Adipocyte (in vitro differentiated cells): ENCODE measurements around the gene ESAM.

Experiments used
- DNase-seq: peaks from one replicate; pipeline ENCODE4 v3.0.0-alpha.2; 2015; ENCODE audit warnings: low read depth
- H3K27me3 ChIP-seq: replicated peaks from 2 replicates; pipeline ENCODE4 v1.7.0; 2013; ENCODE audit warnings: mild to moderate bottlenecking, low read length, moderate library complexity; ENCODE audit not compliant: control insufficient read depth, insufficient read depth
- H3K36me3 ChIP-seq: 2 replicates; pipeline ENCODE4 v1.7.0; 2013; ENCODE audit warnings: low read length, mild to moderate bottlenecking, moderate library complexity; ENCODE audit not compliant: control insufficient read depth, insufficient read depth, severe bottlenecking
- H3K4me1 ChIP-seq: 2 replicates; pipeline ENCODE4 v1.7.0; 2013; ENCODE audit warnings: mild to moderate bottlenecking, low read length, moderate library complexity; ENCODE audit not compliant: control insufficient read depth, insufficient read depth
- H3K4me3 ChIP-seq: 2 replicates; pipeline ENCODE4 v1.7.0; 2013; ENCODE audit warnings: mild to moderate bottlenecking, low read length, moderate library complexity
- H3K9ac ChIP-seq: 2 replicates; pipeline ENCODE4 v1.7.0; 2013; ENCODE audit warnings: mild to moderate bottlenecking, low read length, moderate library complexity
- H3K9me3 ChIP-seq: 2 replicates; pipeline ENCODE4 v1.7.0; 2013; ENCODE audit warnings: mild to moderate bottlenecking, low read length, moderate library complexity; ENCODE audit not compliant: control insufficient read depth

Gene ESAM

GRCh38 chr11:124758355-124759265 is 3.5 kb downstream of the ESAM start:
- no peaks in the 10 kb centered on the region for H3K9me3 ChIP-seq
- H3K27me3 ChIP-seq = peaks cover 80% of the 10 kb centered on the region
- no peak overlapping the region for H3K9ac ChIP-seq
- peak overlapping the region; percentile 65 for H3K4me3 ChIP-seq
- peak; percentile 82 for DNase-seq
- peaks cover 20% of the 10 kb centered on the region for H3K4me1 ChIP-seq
- H3K36me3 ChIP-seq = no peaks in the 10 kb centered on the region

GRCh38 chr11:124757320-124757719 is 4.8 kb downstream of the ESAM start:
- H3K9ac ChIP-seq = no peak overlapping the region
- no peaks in the 10 kb centered on the region for H3K36me3 ChIP-seq
- H3K4me3 ChIP-seq = no peak overlapping the region
- H3K27me3 ChIP-seq = peaks cover 80% of the 10 kb centered on the region
- DNase-seq = no peak
- H3K9me3 ChIP-seq = no peaks in the 10 kb centered on the region
- H3K4me1 ChIP-seq = peaks cover 12% of the 10 kb centered on the region

DNA sequence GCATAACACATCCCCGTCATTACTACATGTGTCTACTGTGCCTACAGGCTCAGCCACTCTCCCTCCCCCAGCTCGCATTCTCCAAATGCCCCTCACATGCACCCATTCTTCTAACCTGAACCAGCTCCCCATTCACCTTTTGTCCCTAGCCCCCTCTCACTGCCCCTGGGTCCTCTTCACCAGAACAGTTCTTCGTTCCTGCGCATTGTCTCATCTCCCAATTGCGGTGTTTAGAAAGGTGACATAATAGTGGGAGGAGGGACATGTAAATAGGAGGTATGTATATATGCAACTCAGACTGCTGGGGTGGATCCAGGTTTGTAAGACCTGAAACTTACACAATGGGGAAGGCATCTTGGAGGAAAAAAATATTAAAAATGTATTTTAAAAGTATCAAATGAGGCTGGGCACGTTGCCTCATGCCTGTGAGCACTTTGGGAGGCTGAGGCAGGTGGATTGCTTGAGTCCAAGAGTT is 5.3 kb downstream of the ESAM start:
- Histone ChIP-seq H3K4me3 (no peak overlapping the region), H3K27me3 (peaks cover 82% of the 10 kb centered on the region), H3K4me1 (peaks cover 12% of the 10 kb centered on the region), H3K9ac (no peak overlapping the region), H3K9me3 (no peaks in the 10 kb centered on the region), H3K36me3 (no peaks in the 10 kb centered on the region)
- DNase-seq = no peak

DNA sequence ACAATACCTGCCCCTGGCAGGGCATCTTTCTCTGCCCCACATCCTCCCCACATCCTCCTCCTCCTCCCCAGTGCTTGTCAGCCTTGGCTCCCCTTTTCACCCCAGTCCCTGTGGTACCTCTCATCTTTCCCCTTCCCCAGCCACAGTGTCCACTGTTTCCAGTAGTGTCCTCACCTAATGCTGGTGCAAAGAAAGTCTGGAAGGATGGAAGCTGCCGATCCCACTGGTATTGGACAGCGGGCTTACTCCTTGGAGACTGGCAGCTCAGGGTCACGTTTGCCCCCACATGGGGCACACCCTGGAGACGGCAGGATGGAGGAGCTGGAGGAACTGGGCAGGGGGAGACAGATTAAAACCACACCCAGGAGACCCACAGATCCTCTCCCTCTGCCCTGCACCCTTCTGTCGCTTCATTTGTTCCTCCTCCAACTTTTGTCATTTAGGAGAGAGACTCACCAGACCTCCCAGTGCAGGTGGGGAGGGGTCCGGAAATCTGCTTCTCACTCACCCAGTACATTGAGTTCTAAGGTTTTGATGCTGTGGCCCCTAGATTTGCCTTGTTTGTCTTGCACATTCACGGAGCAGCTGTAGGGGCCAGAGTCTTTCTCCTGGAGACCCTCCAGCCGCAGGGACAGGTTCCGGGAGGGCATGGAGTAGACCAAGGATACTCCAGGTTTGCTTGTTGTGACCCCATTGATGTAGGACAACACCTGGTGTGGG is 5.9 kb downstream of the ESAM start:
- H3K27me3 ChIP-seq = peaks cover 82% of the 10 kb centered on the region
- peaks cover 12% of the 10 kb centered on the region for H3K4me1 ChIP-seq
- H3K36me3 ChIP-seq = no peaks in the 10 kb centered on the region
- H3K9ac ChIP-seq = no peak overlapping the region
- no peak for DNase-seq
- no peaks in the 10 kb centered on the region for H3K9me3 ChIP-seq
- no peak overlapping the region for H3K4me3 ChIP-seq

DNA sequence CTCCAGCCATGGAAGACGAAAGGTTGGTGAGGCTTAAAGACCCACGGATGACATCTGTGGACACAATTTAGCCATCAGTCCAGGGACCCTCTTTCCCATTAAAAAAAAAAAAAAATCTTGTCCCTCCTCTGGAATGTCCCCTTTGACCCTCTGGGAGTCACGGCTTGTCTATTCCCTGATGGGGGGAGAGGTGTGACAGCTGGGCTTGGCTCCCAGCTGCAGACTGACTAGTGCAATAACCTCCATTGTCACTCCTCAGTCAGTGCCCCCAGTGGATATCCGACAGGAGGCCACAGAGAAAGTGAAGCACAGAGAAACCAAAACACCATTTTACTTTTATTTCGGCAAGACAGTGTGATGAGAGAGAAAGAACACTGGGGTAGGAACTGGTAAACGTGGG is 7.4 kb downstream of the ESAM start:
- DNase-seq = no peak
- Histone ChIP-seq H3K4me1 (peaks cover 12% of the 10 kb centered on the region), H3K9me3 (no peaks in the 10 kb centered on the region), H3K27me3 (peaks cover 77% of the 10 kb centered on the region), H3K4me3 (no peak overlapping the region), H3K9ac (no peak overlapping the region), H3K36me3 (no peaks in the 10 kb centered on the region)

GRCh38 chr11:124754309-124754708 is 7.8 kb downstream of the ESAM start:
- peaks cover 12% of the 10 kb centered on the region for H3K4me1 ChIP-seq
- no peaks in the 10 kb centered on the region for H3K9me3 ChIP-seq
- DNase-seq = no peak
- no peak overlapping the region for H3K4me3 ChIP-seq
- H3K27me3 ChIP-seq = peaks cover 76% of the 10 kb centered on the region
- no peaks in the 10 kb centered on the region for H3K36me3 ChIP-seq
- no peak overlapping the region for H3K9ac ChIP-seq

GRCh38 chr11:124753624-124754023 is 8.5 kb downstream of the ESAM start:
- no peaks in the 10 kb centered on the region for H3K9me3 ChIP-seq
- peaks cover 76% of the 10 kb centered on the region for H3K27me3 ChIP-seq
- peaks cover 9% of the 10 kb centered on the region for H3K4me1 ChIP-seq
- no peaks in the 10 kb centered on the region for H3K36me3 ChIP-seq
- no peak overlapping the region for H3K4me3 ChIP-seq
- DNase-seq = no peak
- no peak overlapping the region for H3K9ac ChIP-seq

- no peak overlapping the region for H3K4me3 ChIP-seq
- no peaks in the 10 kb centered on the region for H3K9me3 ChIP-seq
- no peak overlapping the region for H3K9ac ChIP-seq
- H3K4me1 ChIP-seq = peaks cover 5% of the 10 kb centered on the region
- no peaks in the 10 kb centered on the region for H3K36me3 ChIP-seq
- DNase-seq = no peak
- peaks cover 76% of the 10 kb centered on the region for H3K27me3 ChIP-seq
Observed at GRCh38 chr11:124753205-124753604, 8.9 kb downstream of the ESAM start.

- Histone ChIP-seq H3K9ac (no peak overlapping the region), H3K4me3 (no peak overlapping the region), H3K4me1 (peaks cover 4% of the 10 kb centered on the region), H3K27me3 (peaks cover 76% of the 10 kb centered on the region), H3K36me3 (no peaks in the 10 kb centered on the region), H3K9me3 (no peaks in the 10 kb centered on the region)
- DNase-seq = no peak
Observed at GRCh38 chr11:124752471-124753102, 9.5 kb downstream of the ESAM start.

GRCh38 chr11:124751741-124752470 is 10.2 kb downstream of the ESAM start, which contains the start of gene VSIG2:
VSIG2 (minus strand) TSS chr11:124752255; CDS start chr11:124752137, 118 bp downstream.
- peaks cover 4% of the 10 kb centered on the region for H3K4me1 ChIP-seq
- H3K9ac ChIP-seq = no peak within 1 kb of the TSS
- H3K4me3 ChIP-seq = no peak within 1 kb of the TSS
- H3K36me3 ChIP-seq = no peaks in the 10 kb centered on the region
- no peaks in the 10 kb centered on the region for H3K9me3 ChIP-seq
- DNase-seq = no peak
- H3K27me3 ChIP-seq = peaks cover 74% of the 10 kb centered on the region
